K562 (cell line): Measurements from ENCODE around the gene RFPL4A. TPM values are rescaled to one million over a fixed set of nuclear protein-coding genes. Genes with fewer than 3 reads are reported as not detected.

Experiments used
- CBX8 ChIP-seq: fragments of 200-600 bp; sonication (generic); IDR thresholded peaks from 2 replicates; pipeline ENCODE4 v1.6.1; 2012; ENCODE audit warnings: borderline replicate concordance, mixed run types, low read depth, mild to moderate bottlenecking, moderate library complexity, mixed read lengths, low read length, control low read depth, inconsistent platforms; ENCODE audit not compliant: poor library complexity, severe bottlenecking; ENCODE audit errors: extremely low read depth
- CEBPG ChIP-seq, 3 experiments: fragments of 200-800 bp in 1 of 3; sonication (Bioruptor generic) in 1 of 3; sonication (generic) in 1 of 3; formaldehyde crosslinking in 1 of 3; IDR thresholded peaks in 2 of 3; conservative IDR thresholded peaks in 1 of 3; 2 replicates each; pipeline versions ENCODE4 v1.6.1 to v1.8.0; 2016 to 2022; ENCODE audit warnings: missing compliant biosample characterization in 2 of 3, missing genetic modification characterization in 2 of 3, mild to moderate bottlenecking in 1 of 3, missing genetic modification reagents in 1 of 3
- E2F8 ChIP-seq: fragments of 450-650 bp; IDR thresholded peaks from 2 replicates; pipeline ENCODE4 v1.7.1; 2018; ENCODE audit warnings: mild to moderate bottlenecking, low read depth; ENCODE audit not compliant: partially characterized antibody
- HDAC6 ChIP-seq: IDR thresholded peaks from 2 replicates; pipeline ENCODE4 v1.6.1; 2012; ENCODE audit warnings: low read depth, mild to moderate bottlenecking, control low read depth, inconsistent platforms, low read length, moderate library complexity
- NCOA2 ChIP-seq, 2 experiments: fragments of 450-650 bp; IDR thresholded peaks; 2 replicates each; pipeline ENCODE4 v1.6.1; 2018; ENCODE audit warnings: mild to moderate bottlenecking in 2 of 2, moderate library complexity in 1 of 2; ENCODE audit not compliant: partially characterized antibody in 2 of 2
- NR2F6 ChIP-seq: fragments of 450-650 bp; formaldehyde crosslinking; IDR thresholded peaks from 2 replicates; pipeline ENCODE4 v1.4.0; 2020; ENCODE audit warnings: mild to moderate bottlenecking
- NUFIP1 ChIP-seq: fragments of 450-650 bp; IDR thresholded peaks from 2 replicates; pipeline ENCODE4 v1.6.1; 2018; ENCODE audit not compliant: partially characterized antibody
- POLR2AphosphoS2 ChIP-seq: IDR thresholded peaks from 2 replicates; pipeline ENCODE4 v1.6.1; 2012; ENCODE audit warnings: low read length, improper control_type of control experiment
- PRMT5 ChIP-seq: sonication (generic); formaldehyde crosslinking; IDR thresholded peaks from 2 replicates; pipeline ENCODE4 v1.5.0; 2020; ENCODE audit warnings: missing genetic modification reagents
- SAFB ChIP-seq: fragments of 200-400 bp; formaldehyde crosslinking; IDR thresholded peaks from 2 replicates; pipeline ENCODE4 v1.6.1; 2017; ENCODE audit warnings: low read depth, low read length, borderline replicate concordance
- SNIP1 ChIP-seq: fragments of 450-650 bp; IDR thresholded peaks from 2 replicates; pipeline ENCODE4 v1.7.1; 2017; ENCODE audit warnings: low read depth, mild to moderate bottlenecking
- TBP ChIP-seq: optimal IDR thresholded peaks from 2 replicates; pipeline ENCODE3; 2011; ENCODE audit warnings: low read depth, low read length, improper control_type of control experiment
- TEAD2 ChIP-seq: fragments of 450-650 bp; IDR thresholded peaks from 2 replicates; pipeline ENCODE4 v1.6.1; 2016; ENCODE audit warnings: missing genetic modification characterization, control low read depth, missing compliant biosample characterization
- U2AF1 ChIP-seq: fragments of 200-400 bp; formaldehyde crosslinking; optimal IDR thresholded peaks from 2 replicates; pipeline ENCODE3; 2017; ENCODE audit warnings: mild to moderate bottlenecking, low read depth, low read length, moderate library complexity
- ZC3H11A ChIP-seq: IDR thresholded peaks from 2 replicates; pipeline ENCODE4 v1.6.1; 2012; ENCODE audit warnings: low read depth, low read length, improper control_type of control experiment
- ZNF232 ChIP-seq: sonication (generic); formaldehyde crosslinking; IDR thresholded peaks from 2 replicates; pipeline ENCODE4 v1.8.0; 2022; ENCODE audit warnings: mild to moderate bottlenecking, missing genetic modification reagents
- ZNF584 ChIP-seq: fragments of 200-800 bp; sonication (Bioruptor generic); IDR thresholded peaks from 2 replicates; pipeline ENCODE4 v1.6.1; 2016; ENCODE audit warnings: low read depth, mild to moderate bottlenecking, missing genetic modification characterization, missing compliant biosample characterization
- ZNF766 ChIP-seq: fragments of 200-800 bp; sonication (Bioruptor generic); conservative IDR thresholded peaks from 2 replicates; pipeline ENCODE4 v1.6.1; 2016; ENCODE audit warnings: missing genetic modification characterization, missing compliant biosample characterization
- polyA plus RNA-seq, 8 experiments: library from polyadenylated mRNA; depleted of rRNA in 4 of 8; stranded (reverse) in 5 of 8; unstranded in 3 of 8; fragments of >200 nt; fragmentation: Nextera tagmentation in 2 of 8; fragmentation: Illumina TruSeq in 1 of 8; extraction: Ambion mirVana in 2 of 8; extraction: Trizol in 1 of 8; gene quantifications; 2 replicates each; pipeline versions ENCODE4 v1.2.1 to v1.2.3, GENCODE V29; 2011 to 2014; ENCODE audit warnings: inconsistent platforms in 1 of 8, missing spikeins in 1 of 8
- total RNA-seq, 7 experiments: library from RNA; depleted of rRNA in 6 of 7; stranded (reverse); fragments of >200 nt in 6 of 7; fragmentation: Illumina TruSeq in 2 of 7; extraction: Trizol in 2 of 7; gene quantifications; 2 replicates each; pipeline versions ENCODE4 v1.2.1 to v1.2.3, GENCODE V29; 2011 to 2021; ENCODE audit warnings: low replicate concordance in 1 of 7
- TF ChIP-seq, protein P1 (sequence below): fragments of 450-650 bp; formaldehyde crosslinking; IDR thresholded peaks from 2 replicates; pipeline ENCODE4 v1.4.0; 2020; ENCODE audit warnings: mild to moderate bottlenecking, moderate library complexity
- TF ChIP-seq, protein P2 (sequence below): sonication (generic); formaldehyde crosslinking; IDR thresholded peaks from 2 replicates; pipeline ENCODE4 v1.8.0; 2023; ENCODE audit warnings: mild to moderate bottlenecking, missing genetic modification reagents
- TF ChIP-seq, protein P3 (sequence below): fragments of 450-650 bp; IDR thresholded peaks from one replicate; pipeline ENCODE4 v1.6.1; 2018; ENCODE audit warnings: mild to moderate bottlenecking, moderate library complexity; ENCODE audit not compliant: partially characterized antibody

The RFPL4A gene
- total and polyA plus RNA-seq, 9 of the 15 experiments (the other 6 are each of a cell fraction or from before 2014, with no cell fraction given): 0.13 to 1.1 (median 0.23) TPM; not detected in 1

GRCh38 chr19:55809381-55810058, 50.6 kb downstream of the RFPL4A start (continued):
- TF ChIP-seq NR2F6 (CRISPR knock-in tag): no peak
- TF ChIP-seq HDAC6: no peak
- no peak for TF ChIP-seq CBX8
- TF ChIP-seq PRMT5 (CRISPR knock-in tag): no peak
- peak; percentile 15 for TF ChIP-seq TBP
- TF ChIP-seq TEAD2 (tag): no peak
- no peak for TF ChIP-seq ZNF584
- no peak for TF ChIP-seq U2AF1
- no peak for TF ChIP-seq SNIP1
- TF ChIP-seq, protein P1, sequence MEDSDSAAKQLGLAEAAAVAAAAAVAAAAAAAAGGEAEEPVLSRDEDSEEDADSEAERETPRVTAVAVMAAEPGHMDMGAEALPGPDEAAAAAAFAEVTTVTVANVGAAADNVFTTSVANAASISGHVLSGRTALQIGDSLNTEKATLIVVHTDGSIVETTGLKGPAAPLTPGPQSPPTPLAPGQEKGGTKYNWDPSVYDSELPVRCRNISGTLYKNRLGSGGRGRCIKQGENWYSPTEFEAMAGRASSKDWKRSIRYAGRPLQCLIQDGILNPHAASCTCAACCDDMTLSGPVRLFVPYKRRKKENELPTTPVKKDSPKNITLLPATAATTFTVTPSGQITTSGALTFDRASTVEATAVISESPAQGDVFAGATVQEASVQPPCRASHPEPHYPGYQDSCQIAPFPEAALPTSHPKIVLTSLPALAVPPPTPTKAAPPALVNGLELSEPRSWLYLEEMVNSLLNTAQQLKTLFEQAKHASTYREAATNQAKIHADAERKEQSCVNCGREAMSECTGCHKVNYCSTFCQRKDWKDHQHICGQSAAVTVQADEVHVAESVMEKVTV (CRISPR knock-in tag): no peak; the same call in 1 of the 2 replicates
- TF ChIP-seq, protein P2, sequence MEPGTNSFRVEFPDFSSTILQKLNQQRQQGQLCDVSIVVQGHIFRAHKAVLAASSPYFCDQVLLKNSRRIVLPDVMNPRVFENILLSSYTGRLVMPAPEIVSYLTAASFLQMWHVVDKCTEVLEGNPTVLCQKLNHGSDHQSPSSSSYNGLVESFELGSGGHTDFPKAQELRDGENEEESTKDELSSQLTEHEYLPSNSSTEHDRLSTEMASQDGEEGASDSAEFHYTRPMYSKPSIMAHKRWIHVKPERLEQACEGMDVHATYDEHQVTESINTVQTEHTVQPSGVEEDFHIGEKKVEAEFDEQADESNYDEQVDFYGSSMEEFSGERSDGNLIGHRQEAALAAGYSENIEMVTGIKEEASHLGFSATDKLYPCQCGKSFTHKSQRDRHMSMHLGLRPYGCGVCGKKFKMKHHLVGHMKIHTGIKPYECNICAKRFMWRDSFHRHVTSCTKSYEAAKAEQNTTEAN: no peak
- no peak for TF ChIP-seq ZNF766
- TF ChIP-seq ZNF232 (CRISPR knock-in tag): no peak
- TF ChIP-seq ZC3H11A: no peak
- TF ChIP-seq POLR2AphosphoS2: no peak
- no peak for TF ChIP-seq E2F8
- no peak for TF ChIP-seq CEBPG (CRISPR knock-in tag; IDR thresholded peaks at IDR 0.05)
- TF ChIP-seq CEBPG (tag; conservative IDR thresholded peaks at IDR 0.05 in 1 of 2, IDR thresholded peaks at IDR 0.05 in 1 of 2): no peak
- TF ChIP-seq NUFIP1: no peak
- no peak for TF ChIP-seq SAFB
- TF ChIP-seq NCOA2 (IDR thresholded peaks at IDR 0.05; ENCODE audit: partially characterized antibody in 2 of 2): no peak
- TF ChIP-seq, protein P3, sequence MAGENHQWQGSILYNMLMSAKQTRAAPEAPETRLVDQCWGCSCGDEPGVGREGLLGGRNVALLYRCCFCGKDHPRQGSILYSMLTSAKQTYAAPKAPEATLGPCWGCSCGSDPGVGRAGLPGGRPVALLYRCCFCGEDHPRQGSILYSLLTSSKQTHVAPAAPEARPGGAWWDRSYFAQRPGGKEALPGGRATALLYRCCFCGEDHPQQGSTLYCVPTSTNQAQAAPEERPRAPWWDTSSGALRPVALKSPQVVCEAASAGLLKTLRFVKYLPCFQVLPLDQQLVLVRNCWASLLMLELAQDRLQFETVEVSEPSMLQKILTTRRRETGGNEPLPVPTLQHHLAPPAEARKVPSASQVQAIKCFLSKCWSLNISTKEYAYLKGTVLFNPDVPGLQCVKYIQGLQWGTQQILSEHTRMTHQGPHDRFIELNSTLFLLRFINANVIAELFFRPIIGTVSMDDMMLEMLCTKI: no peak
